Measurements from ENCODE around the gene HSFX2.
"Not testable (repeated sequence)": the region's sequence is repeated elsewhere in the genome, so short reads cannot be mapped to it uniquely, and the experiment has no call there.

HSFX2 gene

GRCh38 chrX:149628280-149628679, 33.2 kb upstream of the HSFX2 start:
- TF ChIP-seq CTCF (IDR thresholded peaks at IDR 0.05), result no peak
- intact Hi-C loops (cut with DNase I; ENCODE audit: low total_unique reads), result no loop called here
- no peaks in the 10 kb centered on the region for H3K9me3 ChIP-seq
- no peaks in the 10 kb centered on the region for H3K36me3 ChIP-seq
- H3K27ac ChIP-seq, result no peak overlapping the region
- no peak for DNase-seq
- H3K4me3 ChIP-seq, result no peak overlapping the region
- H3K4me1 ChIP-seq, result peaks cover 0 to 19% (median 0%) of the 10 kb centered on the region in 4 donors
- H3K27me3 ChIP-seq, result no peaks in the 10 kb centered on the region

- H3K4me3 ChIP-seq; H3K36me3 ChIP-seq; intact Hi-C loops (cut with DNase I; ENCODE audit: low total_unique reads); DNase-seq; H3K27ac ChIP-seq; H3K9me3 ChIP-seq; H3K27me3 ChIP-seq: not testable (repeated sequence)
- peaks cover 0 to 19% (median 0%) of the 10 kb centered on the region in 4 donors for H3K4me1 ChIP-seq
Measured at GRCh38 chrX:149626829-149627228, 31.7 kb upstream of the HSFX2 start.

- H3K27ac ChIP-seq; H3K27me3 ChIP-seq; DNase-seq; H3K9me3 ChIP-seq; H3K36me3 ChIP-seq; H3K4me1 ChIP-seq; H3K4me3 ChIP-seq; intact Hi-C loops (cut with DNase I; ENCODE audit: low total_unique reads): not testable (repeated sequence)
Measured at GRCh38 chrX:149619662-149620061, 24.5 kb upstream of the HSFX2 start.

- Histone ChIP-seq H3K27ac (no peak overlapping the region), H3K4me3 (no peak overlapping the region), H3K27me3 (no peaks in the 10 kb centered on the region), H3K4me1 (no peaks in the 10 kb centered on the region), H3K36me3 (no peaks in the 10 kb centered on the region), H3K9me3 (no peaks in the 10 kb centered on the region)
- TF ChIP-seq CTCF (IDR thresholded peaks at IDR 0.05), result no peak
- no peak for DNase-seq
- intact Hi-C loops (cut with DNase I; ENCODE audit: low total_unique reads), result no loop called here
Measured at GRCh38 chrX:149618871-149619270, 23.8 kb upstream of the HSFX2 start.

DNA sequence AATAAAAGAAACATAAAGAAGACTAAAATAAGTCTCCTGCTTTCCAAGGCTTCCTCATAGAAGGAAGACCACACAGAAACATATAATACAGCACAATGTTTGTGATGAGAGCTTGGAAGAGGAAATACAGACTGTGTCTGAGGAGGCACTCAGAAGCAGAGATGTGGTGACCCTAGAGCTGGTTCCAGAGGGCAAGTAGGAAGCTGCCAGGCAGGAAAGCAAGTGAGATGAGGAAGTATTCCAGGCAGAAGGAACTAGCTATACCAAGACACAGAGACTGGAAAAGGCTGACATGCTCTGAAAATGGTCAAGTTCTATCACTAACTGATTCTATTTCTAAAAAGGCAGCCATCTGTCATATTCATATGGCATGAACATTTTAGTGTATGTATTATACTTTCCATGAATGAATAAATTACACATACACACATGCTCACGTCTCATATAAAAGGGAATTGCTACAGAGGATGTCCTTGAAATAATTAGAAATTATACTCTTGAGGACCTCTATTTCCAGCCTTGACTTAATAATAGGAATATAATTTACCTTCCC, 16.6 kb upstream of the HSFX2 start:
- DNase-seq, result no peak
- H3K4me1 ChIP-seq, result peaks cover 0 to 5% (median 0%) of the 10 kb centered on the region in 4 donors
- no peak overlapping the region for H3K27ac ChIP-seq
- H3K4me3 ChIP-seq, result no peak overlapping the region
- H3K27me3 ChIP-seq, result no peaks in the 10 kb centered on the region
- intact Hi-C loops (cut with DNase I; ENCODE audit: low total_unique reads), result no loop called here
- no peaks in the 10 kb centered on the region for H3K36me3 ChIP-seq
- no peaks in the 10 kb centered on the region for H3K9me3 ChIP-seq
- TF ChIP-seq CTCF (IDR thresholded peaks at IDR 0.05), result no peak

DNA sequence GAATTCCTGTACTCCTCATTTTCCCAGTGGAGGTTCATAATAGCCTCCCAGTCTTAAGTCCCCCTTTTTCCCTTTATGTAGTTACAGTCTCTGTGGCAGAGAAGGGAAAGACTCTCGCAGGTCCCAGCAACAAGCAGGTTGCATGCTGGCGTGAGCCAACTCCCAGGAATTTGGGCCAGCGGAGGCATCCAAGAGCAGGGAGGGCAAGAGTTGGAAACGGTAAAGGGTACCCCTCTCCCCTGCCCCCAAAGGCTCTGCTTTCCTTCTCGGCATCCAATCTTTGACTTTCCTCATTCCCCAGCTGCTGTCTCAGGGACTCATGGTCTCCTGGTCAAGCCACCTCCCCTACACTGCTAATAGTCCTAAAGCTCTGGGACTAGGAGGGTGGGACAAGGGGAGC, 15.4 kb upstream of the HSFX2 start:
- H3K4me1 ChIP-seq, result peaks cover 0 to 12% (median 2%) of the 10 kb centered on the region in 4 donors
- H3K4me3 ChIP-seq, result no peak overlapping the region
- no peak for TF ChIP-seq CTCF (IDR thresholded peaks at IDR 0.05)
- no peaks in the 10 kb centered on the region for H3K27me3 ChIP-seq
- H3K27ac ChIP-seq, result no peak overlapping the region
- H3K9me3 ChIP-seq, result no peaks in the 10 kb centered on the region
- no peak for DNase-seq
- H3K36me3 ChIP-seq, result no peaks in the 10 kb centered on the region
- intact Hi-C loops (cut with DNase I; ENCODE audit: low total_unique reads), result no loop called here

DNA sequence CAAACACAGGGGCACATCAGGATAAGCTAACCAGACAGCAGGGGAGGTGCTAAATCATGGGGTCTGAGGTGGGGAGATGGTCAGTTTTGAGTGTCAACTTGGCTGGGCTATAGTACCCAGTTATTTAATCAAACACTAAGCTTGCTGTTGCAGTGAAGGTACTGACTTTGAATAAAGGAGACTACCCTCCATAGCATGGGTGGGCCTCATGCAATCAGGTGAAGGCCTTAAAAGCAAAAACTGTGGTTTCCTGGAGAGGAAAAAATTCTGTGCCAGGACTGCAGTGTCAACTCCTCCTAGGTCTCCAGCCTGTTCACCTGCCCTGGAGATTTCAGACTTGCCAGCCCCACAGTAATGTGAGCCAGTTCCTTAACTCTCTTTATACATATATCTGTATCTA, 12.6 kb upstream of the HSFX2 start:
- Histone ChIP-seq H3K9me3 (no peaks in the 10 kb centered on the region), H3K27ac (no peak overlapping the region), H3K4me3 (no peak overlapping the region), H3K27me3 (no peaks in the 10 kb centered on the region), H3K36me3 (no peaks in the 10 kb centered on the region), H3K4me1 (peaks cover 0 to 12% (median 2%) of the 10 kb centered on the region in 4 donors)
- no peak for DNase-seq
- TF ChIP-seq CTCF (IDR thresholded peaks at IDR 0.05), result no peak
- intact Hi-C loops (cut with DNase I; ENCODE audit: low total_unique reads), result no loop called here

DNA sequence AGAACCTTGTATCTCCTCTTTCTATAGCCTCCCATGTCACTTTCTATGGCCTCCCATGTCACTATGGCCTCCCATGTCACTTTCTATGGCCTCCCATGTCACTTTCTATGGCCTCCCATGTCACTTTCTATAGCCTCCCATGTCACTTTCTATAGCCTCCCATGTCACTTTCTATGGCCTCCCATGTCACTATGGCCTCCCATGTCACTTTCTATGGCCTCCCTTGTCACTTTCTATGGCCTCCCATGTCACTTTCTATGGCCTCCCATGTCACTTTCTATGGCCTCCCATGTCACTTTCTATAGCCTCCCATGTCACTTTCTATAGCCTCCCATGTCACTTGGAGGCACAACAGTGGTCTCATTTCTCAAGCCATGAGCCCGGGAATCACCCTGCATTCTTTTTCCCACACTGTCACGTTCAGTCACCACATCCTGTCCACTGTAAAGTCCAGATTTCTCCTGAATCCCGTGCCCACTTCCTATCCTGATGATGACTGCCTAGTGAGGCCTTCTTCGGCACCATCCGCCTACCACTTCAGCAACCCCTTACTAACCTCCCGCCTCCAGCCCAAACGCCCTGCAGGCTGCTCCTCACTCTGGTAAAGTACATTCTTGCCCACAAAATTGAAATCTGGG, 10.3 kb upstream of the HSFX2 start:
- H3K27me3 ChIP-seq; intact Hi-C loops (cut with DNase I; ENCODE audit: low total_unique reads); H3K36me3 ChIP-seq; DNase-seq; H3K27ac ChIP-seq; H3K4me3 ChIP-seq; H3K9me3 ChIP-seq: not testable (repeated sequence)
- H3K4me1 ChIP-seq, result peaks cover 0 to 12% (median 2%) of the 10 kb centered on the region in 4 donors

DNA sequence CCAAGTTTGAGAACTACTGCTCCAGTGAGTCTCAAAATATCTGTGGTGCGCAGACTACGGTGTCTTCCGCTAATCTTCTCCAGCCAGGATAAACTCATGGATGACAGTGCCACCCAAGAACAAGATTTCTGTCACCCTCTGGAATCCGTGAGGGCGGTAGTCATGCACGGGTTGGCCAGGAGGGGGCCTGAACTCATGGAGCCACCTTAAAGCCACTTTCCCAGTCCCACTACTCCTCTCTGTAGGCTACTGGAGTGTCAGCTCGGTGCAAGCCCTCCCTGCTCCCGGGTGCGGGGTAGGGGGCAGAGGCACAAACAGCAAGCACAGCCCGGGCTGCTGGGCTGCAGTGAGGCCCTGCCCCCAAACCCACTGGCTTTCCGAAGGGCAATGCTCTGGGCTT, 3.5 kb upstream of the HSFX2 start:
- H3K27ac ChIP-seq; H3K9me3 ChIP-seq; DNase-seq; H3K4me1 ChIP-seq; intact Hi-C loops (cut with DNase I; ENCODE audit: low total_unique reads); H3K36me3 ChIP-seq; H3K27me3 ChIP-seq; H3K4me3 ChIP-seq: not testable (repeated sequence)
